Keratinocyte (primary cell): ENCODE measurements around the gene KLK4. TPM values are rescaled to one million over a fixed set of nuclear protein-coding genes. Genes with fewer than 3 reads are reported as not detected.

Experiments
- DNase-seq: peaks from one replicate; pipeline ENCODE4 v3.0.0-alpha.2; 2011; ENCODE audit warnings: low read depth, missing footprints, low spot score
- FAIRE-seq: peaks from 2 replicates; lab custom pipeline; 2011; peaks lifted over from hg19 to GRCh38; lab: Jason Lieb, UNC
- H2AFZ ChIP-seq: 2 replicates; pipeline ENCODE4 v1.6.0; 2012; ENCODE audit warnings: low read length, control low read depth, inconsistent platforms; ENCODE audit not compliant: control insufficient read depth
- H3K27ac ChIP-seq: 2 replicates; pipeline ENCODE4 v1.5.1; 2011; ENCODE audit warnings: low read length; ENCODE audit not compliant: control insufficient read depth, insufficient read depth
- H3K27me3 ChIP-seq: 3 replicates; pipeline ENCODE4 v1.6.0; 2011; ENCODE audit warnings: low read length; ENCODE audit not compliant: control insufficient read depth, insufficient read depth; ENCODE audit errors: extremely low read depth
- H3K36me3 ChIP-seq, 2 experiments: 2 replicates in 1 of 2; 3 replicates in 1 of 2; pipeline ENCODE4 v1.5.1; 2011; ENCODE audit warnings: low read length in 2 of 2, mild to moderate bottlenecking in 1 of 2; ENCODE audit not compliant: control insufficient read depth in 2 of 2, insufficient read depth in 2 of 2; ENCODE audit errors: extremely low read depth in 1 of 2
- H3K4me1 ChIP-seq: 3 replicates; pipeline ENCODE4 v1.5.1; 2011; ENCODE audit warnings: low read length; ENCODE audit not compliant: control insufficient read depth, insufficient read depth; ENCODE audit errors: extremely low read depth
- H3K4me2 ChIP-seq: 3 replicates; pipeline ENCODE4 v1.6.0; 2011; ENCODE audit warnings: low read depth, low read length; ENCODE audit not compliant: control insufficient read depth, insufficient read depth; ENCODE audit errors: extremely low read depth
- H3K4me3 ChIP-seq, 3 experiments: fragments of 200-600 bp in 1 of 3; sonication (generic) in 1 of 3; 2 replicates in 2 of 3; 3 replicates in 1 of 3; pipeline ENCODE4 v1.5.1; 2011 to 2016; ENCODE audit warnings: low read length in 3 of 3, mild to moderate bottlenecking in 3 of 3, control low read depth in 2 of 3, inconsistent platforms in 1 of 3, low read depth in 1 of 3, mixed read lengths in 1 of 3, mixed run types in 1 of 3, moderate library complexity in 1 of 3; ENCODE audit not compliant: control insufficient read depth in 2 of 3, insufficient read depth in 2 of 3; ENCODE audit errors: extremely low read depth in 1 of 3
- H3K79me2 ChIP-seq: 2 replicates; pipeline ENCODE4 v1.6.0; 2012; ENCODE audit warnings: low read length; ENCODE audit not compliant: control insufficient read depth, insufficient read depth
- H3K9ac ChIP-seq: 3 replicates; pipeline ENCODE4 v1.6.0; 2011; ENCODE audit warnings: low read length; ENCODE audit not compliant: control insufficient read depth, insufficient read depth; ENCODE audit errors: extremely low read depth
- H3K9me1 ChIP-seq: 3 replicates; pipeline ENCODE4 v1.6.0; 2011; ENCODE audit warnings: low read length; ENCODE audit not compliant: control insufficient read depth, insufficient read depth; ENCODE audit errors: extremely low read depth
- H3K9me3 ChIP-seq: 2 replicates; pipeline ENCODE4 v1.5.1; 2012; ENCODE audit warnings: low read depth, low read length; ENCODE audit not compliant: control insufficient read depth
- H4K20me1 ChIP-seq: 3 replicates; pipeline ENCODE4 v1.6.0; 2011; ENCODE audit warnings: low read length; ENCODE audit not compliant: control insufficient read depth, insufficient read depth; ENCODE audit errors: extremely low read depth
- CTCF ChIP-seq, 3 experiments: IDR thresholded peaks in 1 of 3; conservative IDR thresholded peaks in 1 of 3; optimal IDR thresholded peaks in 1 of 3; 2 replicates in 2 of 3; 3 replicates in 1 of 3; pipeline versions ENCODE3 to v1.5.1; 2011; ENCODE audit warnings: low read length in 3 of 3, mild to moderate bottlenecking in 3 of 3, moderate library complexity in 2 of 3, control low read depth in 1 of 3, inconsistent platforms in 1 of 3; ENCODE audit not compliant: insufficient read depth in 2 of 3; ENCODE audit errors: extremely low read depth in 1 of 3
- EZH2 ChIP-seq: IDR thresholded peaks from one replicate; pipeline ENCODE4 v1.6.1; 2012; ENCODE audit warnings: inconsistent platforms, mild to moderate bottlenecking, low read length, moderate library complexity
- dilution Hi-C: fragments of 300-500 bp; cut with MboI; formaldehyde crosslinking; loops from one replicate; pipeline ENCODE4 v1.7.0; 2020; ENCODE audit warnings: low sequenced_read_pairs; ENCODE audit not compliant: extremely low pct_ligation_motif_present
- polyA plus RNA-seq, 5 experiments: library from polyadenylated mRNA; depleted of rRNA in 3 of 5; stranded (reverse) in 3 of 5; stranded (forward) in 1 of 5; unstranded in 1 of 5; fragments of >200 nt; gene quantifications; 1 replicate in 1 of 5; 2 replicates in 3 of 5; 3 replicates in 1 of 5; pipeline versions ENCODE4 v1.2.1 to v1.2.3, GENCODE V29; 2011 to 2012; ENCODE audit warnings: missing spikeins in 2 of 5, low read depth in 1 of 5, low replicate concordance in 1 of 5

The KLK4 gene
- polyA plus RNA-seq, 1 donor (not counting 4 experiments of a cell fraction or from before 2014, with no cell fraction given): not detected

GRCh38 chr19:50898018-50898417, 13.2 kb downstream of the KLK4 start:
- Histone ChIP-seq H3K9ac (no peak overlapping the region), H3K4me2 (no peak overlapping the region), H3K4me3 (no peak overlapping the region), H3K9me3 (no peaks in the 10 kb centered on the region), H2AFZ (no peak overlapping the region), H4K20me1 (no peaks in the 10 kb centered on the region), H3K4me1 (peaks cover 9% of the 10 kb centered on the region), H3K36me3 (no peaks in the 10 kb centered on the region), H3K27me3 (no peaks in the 10 kb centered on the region), H3K9me1 (no peaks in the 10 kb centered on the region), H3K79me2 (no peaks in the 10 kb centered on the region), H3K27ac (no peak overlapping the region)
- DNase-seq: no peak
- dilution Hi-C loops: no loop called here
- TF ChIP-seq EZH2 (no peak), CTCF (optimal IDR thresholded peaks at IDR 0.05 in 1 of 3, IDR thresholded peaks at IDR 0.05 in 1 of 3, conservative IDR thresholded peaks at IDR 0.05 in 1 of 3; ENCODE audit: extremely low read depth in 1 of 3, insufficient read depth in 2 of 3, low read length in 3 of 3) (no peak)
- no peak for FAIRE-seq

GRCh38 chr19:50897612-50898011, 13.6 kb downstream of the KLK4 start:
- dilution Hi-C loops: no loop called here
- H3K79me2 ChIP-seq: no peaks in the 10 kb centered on the region
- no peak overlapping the region for H3K9ac ChIP-seq
- peaks cover 9% of the 10 kb centered on the region for H3K4me1 ChIP-seq
- H3K9me3 ChIP-seq: no peaks in the 10 kb centered on the region
- DNase-seq (no peak), FAIRE-seq (no peak)
- no peaks in the 10 kb centered on the region for H3K9me1 ChIP-seq
- no peaks in the 10 kb centered on the region for H4K20me1 ChIP-seq
- no peak overlapping the region for H3K4me2 ChIP-seq
- H3K36me3 ChIP-seq: no peaks in the 10 kb centered on the region
- peak in 1 of 3 experiments; percentile 34 for TF ChIP-seq CTCF (optimal IDR thresholded peaks at IDR 0.05 in 1 of 3, IDR thresholded peaks at IDR 0.05 in 1 of 3, conservative IDR thresholded peaks at IDR 0.05 in 1 of 3; ENCODE audit: extremely low read depth in 1 of 3, insufficient read depth in 2 of 3, low read length in 3 of 3)
- no peak for TF ChIP-seq EZH2
- H3K27me3 ChIP-seq: no peaks in the 10 kb centered on the region
- H2AFZ ChIP-seq: no peak overlapping the region
- H3K4me3 ChIP-seq: no peak overlapping the region
- H3K27ac ChIP-seq: no peak overlapping the region
